Muscle layer of duodenum (tissue), 2 donors: ENCODE measurements around the gene TNFSF8.

Experiments
- H3K27ac ChIP-seq: one replicate; pipeline ENCODE4 v1.7.0; 2013; ENCODE audit warnings: mild to moderate bottlenecking, low read length
- H3K27me3 ChIP-seq: one replicate; pipeline ENCODE4 v1.7.0; 2013; ENCODE audit warnings: low read depth, mild to moderate bottlenecking, control low read depth, low read length
- H3K36me3 ChIP-seq, 2 donors: one replicate each; pipeline ENCODE4 v1.7.0; 2013; ENCODE audit warnings: low read length in 2 of 2, control low read depth in 1 of 2, mild to moderate bottlenecking in 1 of 2; ENCODE audit not compliant: insufficient read depth in 2 of 2, control insufficient read depth in 1 of 2
- H3K4me1 ChIP-seq, 2 donors: one replicate each; pipeline ENCODE4 v1.7.0; 2013; ENCODE audit warnings: low read length in 2 of 2, mild to moderate bottlenecking in 2 of 2, control low read depth in 1 of 2, moderate library complexity in 1 of 2; ENCODE audit not compliant: insufficient read depth in 2 of 2, control insufficient read depth in 1 of 2
- H3K4me3 ChIP-seq, 2 donors: one replicate each; pipeline ENCODE4 v1.7.0; 2013; ENCODE audit warnings: low read length in 2 of 2, low read depth in 1 of 2, mild to moderate bottlenecking in 1 of 2
- H3K9me3 ChIP-seq, 2 donors: one replicate each; pipeline ENCODE4 v1.7.0; 2013; ENCODE audit warnings: low read length in 2 of 2, control low read depth in 1 of 2, mild to moderate bottlenecking in 1 of 2; ENCODE audit not compliant: control insufficient read depth in 1 of 2
- donor health status: healthy.

The TNFSF8 gene

GRCh38 chr9:114902786-114903524, 27.4 kb downstream of the TNFSF8 start:
- no peaks in the 10 kb centered on the region for H3K36me3 ChIP-seq
- no peak overlapping the region for H3K27ac ChIP-seq
- no peak overlapping the region for H3K4me3 ChIP-seq
- H3K9me3 ChIP-seq = no peaks in the 10 kb centered on the region
- H3K4me1 ChIP-seq = peaks cover 0 to 7% of the 10 kb centered on the region in 2 donors
- no peaks in the 10 kb centered on the region for H3K27me3 ChIP-seq

- peaks cover 0 to 7% of the 10 kb centered on the region in 2 donors for H3K4me1 ChIP-seq
- H3K4me3 ChIP-seq = no peak overlapping the region
- no peak overlapping the region for H3K27ac ChIP-seq
- no peaks in the 10 kb centered on the region for H3K27me3 ChIP-seq
- no peaks in the 10 kb centered on the region for H3K9me3 ChIP-seq
- no peaks in the 10 kb centered on the region for H3K36me3 ChIP-seq
These were observed 29.2 kb downstream of the TNFSF8 start for GRCh38 chr9:114900942-114901802.

- Histone ChIP-seq H3K27ac (no peak overlapping the region), H3K4me1 (peaks cover 0 to 11% of the 10 kb centered on the region in 2 donors), H3K27me3 (no peaks in the 10 kb centered on the region), H3K36me3 (no peaks in the 10 kb centered on the region), H3K9me3 (no peaks in the 10 kb centered on the region), H3K4me3 (no peak overlapping the region)
These were observed 30.4 kb downstream of the TNFSF8 start for GRCh38 chr9:114899995-114900394.

GRCh38 chr9:114899461-114899860, 30.9 kb downstream of the TNFSF8 start:
- no peak overlapping the region for H3K27ac ChIP-seq
- no peaks in the 10 kb centered on the region for H3K36me3 ChIP-seq
- no peaks in the 10 kb centered on the region for H3K27me3 ChIP-seq
- peaks cover 0 to 15% of the 10 kb centered on the region in 2 donors for H3K4me1 ChIP-seq
- H3K4me3 ChIP-seq = no peak overlapping the region
- H3K9me3 ChIP-seq = no peaks in the 10 kb centered on the region

GRCh38 chr9:114898741-114899140, 31.6 kb downstream of the TNFSF8 start:
- Histone ChIP-seq H3K36me3 (no peaks in the 10 kb centered on the region), H3K27ac (no peak overlapping the region), H3K4me3 (no peak overlapping the region), H3K9me3 (no peaks in the 10 kb centered on the region), H3K27me3 (no peaks in the 10 kb centered on the region), H3K4me1 (peaks cover 0 to 20% of the 10 kb centered on the region in 2 donors)

- H3K4me1 ChIP-seq = peaks cover 0 to 20% of the 10 kb centered on the region in 2 donors
- H3K27me3 ChIP-seq = no peaks in the 10 kb centered on the region
- no peak overlapping the region for H3K27ac ChIP-seq
These were observed 33.2 kb downstream of the TNFSF8 start for GRCh38 chr9:114897196-114897595.

GRCh38 chr9:114896344-114896743, 34.0 kb downstream of the TNFSF8 start:
- H3K27me3 ChIP-seq = no peaks in the 10 kb centered on the region
- H3K4me3 ChIP-seq = no peak overlapping the region

More at GRCh38 chr9:114897196-114897595, 33.2 kb downstream of the TNFSF8 start:
- Histone ChIP-seq H3K4me3 (no peak overlapping the region), H3K36me3 (no peaks in the 10 kb centered on the region), H3K9me3 (no peaks in the 10 kb centered on the region)

GRCh38 chr9:114895521-114895991, 34.8 kb downstream of the TNFSF8 start:
- H3K4me1 ChIP-seq = peaks cover 0 to 20% of the 10 kb centered on the region in 2 donors
- no peaks in the 10 kb centered on the region for H3K27me3 ChIP-seq
- H3K36me3 ChIP-seq = no peaks in the 10 kb centered on the region
- no peak overlapping the region for H3K4me3 ChIP-seq
- H3K9me3 ChIP-seq = no peaks in the 10 kb centered on the region
- H3K27ac ChIP-seq = peak overlapping the region; percentile 28

More at GRCh38 chr9:114896344-114896743, 34.0 kb downstream of the TNFSF8 start:
- Histone ChIP-seq H3K36me3 (no peaks in the 10 kb centered on the region), H3K4me1 (peaks cover 0 to 20% of the 10 kb centered on the region in 2 donors), H3K27ac (no peak overlapping the region), H3K9me3 (no peaks in the 10 kb centered on the region)

- Histone ChIP-seq H3K4me3 (no peak overlapping the region), H3K4me1 (peaks cover 0 to 20% of the 10 kb centered on the region in 2 donors), H3K27me3 (no peaks in the 10 kb centered on the region), H3K36me3 (no peaks in the 10 kb centered on the region), H3K27ac (peak overlapping the region; percentile 28), H3K9me3 (no peaks in the 10 kb centered on the region)
These were observed 35.6 kb downstream of the TNFSF8 start for GRCh38 chr9:114894609-114895433.

- Histone ChIP-seq H3K36me3 (no peaks in the 10 kb centered on the region), H3K9me3 (no peaks in the 10 kb centered on the region), H3K4me1 (peaks cover 0 to 17% of the 10 kb centered on the region in 2 donors), H3K27me3 (no peaks in the 10 kb centered on the region), H3K27ac (peak overlapping the region; percentile 28), H3K4me3 (no peak overlapping the region)
These were observed 36.2 kb downstream of the TNFSF8 start for GRCh38 chr9:114894206-114894605.
